K562 (cell line): ENCODE measurements around the gene PCDH1. TPM values are rescaled to one million over a fixed set of nuclear protein-coding genes. Genes with fewer than 3 reads are reported as not detected.

Experiments used
- CBX3 ChIP-seq, 2 experiments: IDR thresholded peaks; 1 replicate in 1 of 2; 2 replicates in 1 of 2; pipeline ENCODE4 v1.6.1; 2012; ENCODE audit warnings: inconsistent platforms in 2 of 2, low read length in 2 of 2, borderline replicate concordance in 1 of 2, control low read depth in 1 of 2
- CHAMP1 ChIP-seq: fragments of 450-650 bp; IDR thresholded peaks from 2 replicates; pipeline ENCODE4 v1.6.1; 2016; ENCODE audit warnings: mild to moderate bottlenecking
- FUS ChIP-seq: fragments of 200-400 bp; formaldehyde crosslinking; optimal IDR thresholded peaks from 2 replicates; pipeline ENCODE3; 2017; ENCODE audit warnings: low read depth, low read length
- HNRNPH1 ChIP-seq: fragments of 200-400 bp; formaldehyde crosslinking; optimal IDR thresholded peaks from 2 replicates; pipeline ENCODE3; 2017; ENCODE audit warnings: low read depth, mild to moderate bottlenecking, low read length, moderate library complexity
- MBD2 ChIP-seq: sonication (generic); IDR thresholded peaks from 2 replicates; pipeline ENCODE4 v1.6.1; 2016; ENCODE audit warnings: low read depth, borderline replicate concordance
- NCOA2 ChIP-seq, 2 experiments: fragments of 450-650 bp; IDR thresholded peaks; 2 replicates each; pipeline ENCODE4 v1.6.1; 2018; ENCODE audit warnings: mild to moderate bottlenecking in 2 of 2, moderate library complexity in 1 of 2; ENCODE audit not compliant: partially characterized antibody in 2 of 2
- POLR2AphosphoS5 ChIP-seq: IDR thresholded peaks from 2 replicates; pipeline ENCODE4 v1.6.1; 2011; ENCODE audit warnings: mild to moderate bottlenecking, low read depth, low read length, moderate library complexity; ENCODE audit not compliant: control insufficient read depth, insufficient read depth
- RBM14 ChIP-seq: fragments of 200-400 bp; formaldehyde crosslinking; IDR thresholded peaks from 2 replicates; pipeline ENCODE4 v1.6.1; 2018; ENCODE audit warnings: low read depth, mild to moderate bottlenecking, low read length, moderate library complexity, borderline replicate concordance; ENCODE audit not compliant: insufficient read depth
- RBM15 ChIP-seq: fragments of 200-400 bp; formaldehyde crosslinking; IDR thresholded peaks from 2 replicates; pipeline ENCODE4 v1.6.1; 2018; ENCODE audit warnings: mild to moderate bottlenecking, low read length, moderate library complexity; ENCODE audit not compliant: insufficient read depth
- RBM17 ChIP-seq: fragments of 200-400 bp; formaldehyde crosslinking; IDR thresholded peaks from 2 replicates; pipeline ENCODE4 v1.6.1; 2017; ENCODE audit warnings: low read depth, mild to moderate bottlenecking, low read length, borderline replicate concordance
- RBM39 ChIP-seq: fragments of 200-400 bp; formaldehyde crosslinking; optimal IDR thresholded peaks from 2 replicates; pipeline ENCODE3; 2018; ENCODE audit warnings: low read depth, low read length
- SAP30 ChIP-seq: fragments of 200-600 bp; sonication (generic); IDR thresholded peaks from 2 replicates; pipeline ENCODE4 v1.6.1; 2012; ENCODE audit warnings: borderline replicate concordance, low read depth, mild to moderate bottlenecking, moderate library complexity, low read length, control low read depth, inconsistent platforms; ENCODE audit not compliant: insufficient read depth, poor library complexity, severe bottlenecking
- SMAD2 ChIP-seq: fragments of 150-350 bp; IDR thresholded peaks from 2 replicates; pipeline ENCODE4 v1.6.1; 2014; ENCODE audit warnings: low read depth, mild to moderate bottlenecking, low read length
- SOX6 ChIP-seq: fragments of 450-650 bp; IDR thresholded peaks from 2 replicates; pipeline ENCODE4 v1.6.1; 2014; ENCODE audit warnings: mild to moderate bottlenecking
- SREBF1 ChIP-seq: fragments of 150-350 bp; IDR thresholded peaks from 2 replicates; pipeline ENCODE4 v1.6.1; 2014; ENCODE audit warnings: antibody characterized with exemption, low read depth, low read length, borderline replicate concordance
- STAT5A ChIP-seq: IDR thresholded peaks from 2 replicates; pipeline ENCODE4 v1.6.1; 2012; ENCODE audit warnings: low read length, inconsistent platforms, borderline replicate concordance
- TCF7L2 ChIP-seq: fragments of 150-350 bp; IDR thresholded peaks from 2 replicates; pipeline ENCODE4 v1.6.1; 2016; ENCODE audit warnings: low read depth, mild to moderate bottlenecking, low read length, moderate library complexity
- ZBTB5 ChIP-seq: fragments of 450-650 bp; IDR thresholded peaks from 2 replicates; pipeline ENCODE4 v1.6.1; 2017; ENCODE audit warnings: antibody characterized with exemption
- ZNF830 ChIP-seq: fragments of 250-450 bp; sonication (Bioruptor Pico); IDR thresholded peaks from 2 replicates; pipeline ENCODE4 v1.5.0; 2021; ENCODE audit warnings: mild to moderate bottlenecking
- polyA plus RNA-seq, 8 experiments: library from polyadenylated mRNA; depleted of rRNA in 4 of 8; stranded (reverse) in 5 of 8; unstranded in 3 of 8; fragments of >200 nt; fragmentation: Nextera tagmentation in 2 of 8; fragmentation: Illumina TruSeq in 1 of 8; extraction: Ambion mirVana in 2 of 8; extraction: Trizol in 1 of 8; gene quantifications; 2 replicates each; pipeline versions ENCODE4 v1.2.1 to v1.2.3, GENCODE V29; 2011 to 2014; ENCODE audit warnings: inconsistent platforms in 1 of 8, missing spikeins in 1 of 8
- total RNA-seq, 7 experiments: library from RNA; depleted of rRNA in 6 of 7; stranded (reverse); fragments of >200 nt in 6 of 7; fragmentation: Illumina TruSeq in 2 of 7; extraction: Trizol in 2 of 7; gene quantifications; 2 replicates each; pipeline versions ENCODE4 v1.2.1 to v1.2.3, GENCODE V29; 2011 to 2021; ENCODE audit warnings: low replicate concordance in 1 of 7
- TF ChIP-seq, protein P1 (sequence below): fragments of 250-450 bp; sonication (Bioruptor Pico); IDR thresholded peaks from 2 replicates; pipeline ENCODE4 v1.5.1; 2021; ENCODE audit warnings: mild to moderate bottlenecking

PCDH1 gene
- total and polyA plus RNA-seq, 9 of the 15 experiments (the other 6 are each of a cell fraction or from before 2014, with no cell fraction given): 0.11 to 3.6 (median 1.9) TPM; not detected in 1

GRCh38 chr5:141875795-141876627 lies 2.2 kb downstream of the PCDH1 start (continued):
- TF ChIP-seq CHAMP1: no peak
- TF ChIP-seq, protein P1, sequence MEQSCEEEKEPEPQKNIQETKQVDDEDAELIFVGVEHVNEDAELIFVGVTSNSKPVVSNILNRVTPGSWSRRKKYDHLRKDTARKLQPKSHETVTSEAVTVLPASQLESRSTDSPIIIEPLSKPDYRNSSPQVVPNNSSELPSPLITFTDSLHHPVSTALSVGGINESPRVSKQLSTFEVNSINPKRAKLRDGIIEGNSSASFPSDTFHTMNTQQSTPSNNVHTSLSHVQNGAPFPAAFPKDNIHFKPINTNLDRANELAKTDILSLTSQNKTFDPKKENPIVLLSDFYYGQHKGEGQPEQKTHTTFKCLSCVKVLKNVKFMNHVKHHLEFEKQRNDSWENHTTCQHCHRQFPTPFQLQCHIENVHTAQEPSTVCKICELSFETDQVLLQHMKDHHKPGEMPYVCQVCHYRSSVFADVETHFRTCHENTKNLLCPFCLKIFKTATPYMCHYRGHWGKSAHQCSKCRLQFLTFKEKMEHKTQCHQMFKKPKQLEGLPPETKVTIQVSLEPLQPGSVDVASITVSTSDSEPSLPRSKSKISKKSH (CRISPR knock-in tag): no peak
- no peak for TF ChIP-seq NCOA2 (IDR thresholded peaks at IDR 0.05; ENCODE audit: partially characterized antibody in 2 of 2)
- peak; percentile 19; the same call in 1 of the 2 replicates for TF ChIP-seq MBD2
- TF ChIP-seq SMAD2: no peak
- TF ChIP-seq RBM14: no peak
- no peak for TF ChIP-seq RBM15
- no peak for TF ChIP-seq TCF7L2
- no peak for TF ChIP-seq STAT5A
- TF ChIP-seq ZNF830 (CRISPR knock-in tag): no peak
- 0 out of 2 replicates have a peak, but pooled peaks have one; percentile 51 for TF ChIP-seq POLR2AphosphoS5
- TF ChIP-seq SAP30: no peak
- no peak for TF ChIP-seq HNRNPH1
- no peak for TF ChIP-seq FUS
- no peak for TF ChIP-seq RBM39
- TF ChIP-seq SOX6: peak; percentile 23; the same call in 1 of the 2 replicates
- no peak for TF ChIP-seq SREBF1
- TF ChIP-seq ZBTB5: no peak
- TF ChIP-seq RBM17: no peak
- TF ChIP-seq CBX3 (IDR thresholded peaks at IDR 0.05; ENCODE audit: borderline replicate concordance in 1 of 2, low read length in 2 of 2): no peak; a peak in 1 of 3 replicates
